GM18868 (cell line): ENCODE data around the gene SIN3B.
"Not testable (repeated sequence)": the region's sequence is repeated elsewhere in the genome, so short reads cannot be mapped to it uniquely, and the experiment has no call there.

Experiments used
- ATAC-seq: cut with Tn5 transposase; IDR thresholded peaks from one replicate; pipeline ENCODE4 v1.9.1; 2021; ENCODE audit warnings: mild to moderate bottlenecking, moderate library complexity; ENCODE audit not compliant: unreplicated experiment

The SIN3B gene

DNA sequence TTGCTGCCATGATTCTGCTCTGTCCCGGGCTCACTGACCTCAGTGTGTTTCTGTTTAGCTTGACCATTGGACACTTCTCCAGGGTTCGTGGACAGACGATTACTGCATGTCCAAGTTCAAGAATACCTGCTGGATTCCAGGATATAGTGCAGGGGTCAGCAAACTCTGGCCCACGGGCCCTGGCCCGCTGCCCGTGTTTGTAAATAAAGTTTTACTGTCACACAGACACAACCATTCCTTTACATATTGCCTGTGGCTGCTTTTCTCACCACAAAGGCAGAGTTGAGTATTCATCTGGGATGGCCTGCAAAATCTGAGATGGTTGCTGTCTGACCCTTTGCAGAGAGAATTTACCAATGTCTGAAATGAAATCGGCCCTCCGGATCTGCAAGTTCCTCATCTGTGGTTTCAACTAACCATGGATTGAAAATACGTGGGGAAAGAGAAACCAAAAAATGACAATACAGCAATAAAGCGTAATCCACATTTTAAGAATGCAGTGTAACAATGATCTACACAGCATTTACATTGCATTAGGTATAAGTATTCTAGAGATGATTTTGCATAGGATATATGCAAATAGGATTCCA, 33.7 kb downstream of the SIN3B start:
- ATAC-seq, result no peak

DNA sequence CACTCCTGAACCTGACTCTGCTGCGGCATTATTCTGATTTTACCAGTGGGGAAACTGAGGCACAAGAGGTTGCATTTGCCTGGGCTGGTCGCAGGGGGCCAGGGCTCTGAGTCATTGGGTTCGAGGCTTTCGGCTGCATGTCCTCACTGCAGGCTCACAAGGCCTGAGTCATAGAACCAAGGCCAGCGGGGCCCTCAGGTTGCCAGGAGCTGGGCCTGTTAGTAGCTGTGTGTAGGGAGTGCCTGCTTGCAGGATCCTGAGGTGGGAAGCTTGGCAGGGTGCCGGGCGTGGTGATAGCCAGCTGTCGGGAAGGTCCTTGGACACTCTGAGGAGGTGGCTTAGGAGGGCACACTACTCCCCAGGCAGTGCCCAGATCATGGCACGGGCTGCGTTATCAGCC, 38.0 kb downstream of the SIN3B start:
- ATAC-seq, result no peak

DNA sequence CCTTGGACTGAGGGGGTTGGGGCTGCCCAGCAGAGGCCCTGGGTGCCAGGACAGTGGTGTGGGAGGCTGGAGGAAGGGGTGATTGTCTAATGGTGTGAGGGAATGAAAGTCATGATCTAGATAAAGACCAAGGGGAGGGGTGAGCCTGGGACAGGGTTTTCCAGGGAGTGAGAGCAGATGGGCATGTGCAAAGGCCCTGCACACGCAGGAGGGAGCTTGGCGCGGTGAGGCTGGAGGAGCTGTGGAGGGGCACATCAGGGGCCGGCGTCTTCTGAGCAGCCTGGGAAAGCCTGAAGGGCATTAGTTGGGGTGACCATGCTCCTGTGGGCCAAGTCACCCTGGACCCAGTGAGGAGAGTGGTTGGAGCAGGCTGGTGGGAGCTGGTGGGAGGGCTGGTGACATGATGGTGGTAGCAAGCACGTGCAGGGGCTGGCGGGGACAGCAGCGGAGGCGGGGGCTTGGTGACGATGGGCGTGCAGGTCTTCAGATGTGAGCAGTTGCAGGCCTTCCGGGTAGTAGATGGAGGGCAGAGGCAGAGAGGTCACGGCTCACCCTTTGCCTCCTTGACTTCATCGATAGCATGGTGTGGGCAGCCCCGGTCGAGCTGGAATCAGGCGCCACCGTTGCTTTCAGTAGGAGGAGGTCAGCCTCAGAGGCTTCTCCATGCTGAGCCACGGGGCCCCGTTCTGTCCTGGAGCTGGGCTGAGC, 39.4 kb downstream of the SIN3B start:
- ATAC-seq, result no peak

DNA sequence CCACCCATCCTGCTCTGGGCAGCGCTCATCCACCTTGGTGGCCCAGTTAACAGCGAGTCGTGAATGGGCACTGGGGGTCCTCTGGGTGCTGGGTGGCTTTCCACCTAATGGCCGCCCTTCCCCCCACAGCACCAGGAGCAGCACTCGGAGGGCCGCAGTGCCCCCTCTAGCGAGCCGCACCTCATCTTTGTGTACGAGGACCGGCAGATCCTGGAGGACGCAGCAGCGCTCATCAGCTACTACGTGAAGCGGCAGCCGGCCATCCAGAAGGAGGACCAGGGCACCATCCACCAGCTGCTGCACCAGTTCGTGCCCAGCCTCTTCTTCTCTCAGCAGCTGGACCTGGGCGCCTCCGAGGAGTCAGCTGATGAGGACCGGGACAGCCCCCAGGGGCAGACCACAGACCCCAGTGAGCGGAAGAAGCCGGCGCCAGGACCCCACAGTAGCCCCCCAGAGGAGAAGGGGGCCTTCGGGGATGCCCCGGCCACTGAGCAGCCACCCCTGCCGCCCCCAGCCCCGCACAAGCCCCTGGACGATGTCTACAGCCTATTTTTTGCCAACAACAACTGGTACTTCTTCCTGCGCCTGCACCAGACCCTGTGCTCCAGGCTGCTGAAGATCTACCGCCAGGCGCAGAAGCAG, 40.3 kb downstream of the SIN3B start:
- ATAC-seq, result no peak

DNA sequence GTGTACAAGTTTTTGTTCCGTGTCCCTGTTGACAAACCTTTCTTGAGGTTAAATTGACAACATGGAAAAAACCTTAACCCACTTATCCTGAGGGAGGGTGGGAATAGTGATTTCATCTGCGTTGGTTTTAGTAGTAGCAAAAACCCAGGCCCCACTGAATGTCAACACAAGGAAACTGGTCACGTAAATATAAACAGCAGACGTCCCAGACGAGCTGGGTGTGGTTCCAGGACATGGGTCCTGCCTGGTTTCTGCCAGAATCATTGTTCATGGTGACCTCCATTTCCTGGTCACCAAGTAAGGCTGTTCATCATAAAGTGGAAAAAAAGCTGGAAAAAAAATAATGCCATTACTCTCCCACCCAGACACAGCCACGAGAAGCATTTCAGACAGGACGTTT, 42.7 kb downstream of the SIN3B start:
- no peak for ATAC-seq

DNA sequence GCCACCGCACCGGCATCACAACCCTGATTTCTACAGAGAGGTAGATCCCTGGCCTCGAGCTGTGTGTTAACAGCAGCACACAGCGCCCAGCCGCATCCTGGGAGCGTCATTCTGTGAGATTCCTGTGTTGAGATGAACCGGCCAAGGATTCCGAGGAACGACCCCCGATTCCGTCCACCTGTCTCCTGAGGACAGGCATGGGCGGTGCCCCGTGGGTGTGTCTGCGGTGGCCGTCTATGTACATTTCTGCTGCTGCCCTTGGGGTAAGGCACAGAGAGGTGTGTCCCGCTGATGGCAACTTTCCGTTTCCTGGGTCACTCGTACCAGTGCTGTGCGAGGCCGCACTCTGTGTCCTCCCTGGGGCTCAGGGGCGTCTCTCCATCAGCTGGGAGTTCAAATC, 43.5 kb downstream of the SIN3B start:
- ATAC-seq, result no peak

DNA sequence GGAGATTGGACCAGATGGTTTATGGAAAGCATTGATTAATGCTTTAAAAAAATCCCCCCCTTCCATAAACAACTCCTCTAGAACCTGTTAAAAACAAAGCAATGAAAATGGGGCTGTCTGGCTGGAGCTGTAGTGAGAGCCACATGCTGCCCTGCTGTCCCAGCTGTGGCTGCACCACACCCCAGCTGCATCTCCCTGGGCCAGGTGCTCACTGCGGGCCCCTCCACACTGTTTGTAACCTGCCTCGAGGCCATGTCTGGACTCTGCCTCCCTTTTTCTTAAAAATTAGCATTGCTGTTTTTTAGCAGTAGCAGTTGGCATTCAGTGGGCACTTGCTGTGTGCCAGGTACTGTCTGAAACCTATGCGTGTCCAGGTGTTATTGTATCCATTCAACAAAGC, 44.4 kb downstream of the SIN3B start:
- ATAC-seq, result no peak

DNA sequence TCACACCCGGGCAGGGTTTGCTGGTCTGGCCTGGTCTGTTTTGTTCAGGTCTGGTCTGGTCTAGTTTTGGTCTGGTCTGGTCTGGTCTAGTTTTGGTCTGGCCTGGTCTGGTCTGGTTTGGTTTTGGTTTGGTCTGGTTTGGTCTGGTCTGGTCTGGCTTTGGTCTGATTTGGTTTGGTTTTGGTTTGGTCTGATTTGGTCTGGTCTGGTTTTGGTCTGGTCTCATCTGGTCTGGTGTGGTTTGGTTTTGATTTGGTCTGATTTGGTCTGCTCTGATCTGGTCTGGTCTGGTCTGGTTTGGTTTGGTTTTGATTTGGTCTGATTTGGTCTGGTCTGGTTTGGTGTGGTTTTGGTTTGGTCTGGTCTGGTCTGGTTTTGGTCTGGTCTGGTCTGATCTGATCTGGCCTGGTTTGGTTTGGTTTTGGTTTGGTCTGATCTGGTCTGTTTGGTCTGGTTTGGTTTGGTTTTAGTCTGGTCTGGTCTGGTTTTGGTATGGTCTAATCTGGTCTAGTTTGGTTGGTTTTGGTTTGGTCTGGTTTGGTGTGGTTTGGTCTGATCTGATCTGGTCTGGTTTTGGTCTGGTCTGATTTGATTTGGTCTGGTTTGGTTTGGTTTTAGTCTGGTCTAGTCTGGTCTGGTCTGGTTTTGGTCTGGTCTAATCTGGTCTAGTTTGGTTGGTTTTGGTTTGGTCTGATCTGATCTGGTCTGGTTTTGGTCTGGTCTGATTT, 45.2 kb downstream of the SIN3B start:
- no peak for ATAC-seq

DNA sequence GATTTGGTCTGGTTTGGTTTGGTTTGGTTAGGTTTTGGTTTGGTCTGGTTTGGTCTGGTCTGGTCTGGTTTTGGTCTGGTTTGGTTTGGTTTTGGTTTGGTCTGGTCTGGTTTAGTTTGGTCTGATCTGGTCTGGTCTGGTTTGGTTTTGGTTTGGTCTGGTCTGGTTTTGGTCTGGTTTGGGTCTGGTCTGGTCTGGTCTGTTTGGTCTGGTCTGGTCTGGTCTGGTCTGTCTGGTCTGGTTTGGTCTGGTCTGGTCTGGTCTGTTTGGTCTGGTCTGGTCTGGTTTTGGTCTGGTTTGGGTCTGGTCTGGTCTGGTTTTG, 45.7 kb downstream of the SIN3B start:
- ATAC-seq, result not testable (repeated sequence)

DNA sequence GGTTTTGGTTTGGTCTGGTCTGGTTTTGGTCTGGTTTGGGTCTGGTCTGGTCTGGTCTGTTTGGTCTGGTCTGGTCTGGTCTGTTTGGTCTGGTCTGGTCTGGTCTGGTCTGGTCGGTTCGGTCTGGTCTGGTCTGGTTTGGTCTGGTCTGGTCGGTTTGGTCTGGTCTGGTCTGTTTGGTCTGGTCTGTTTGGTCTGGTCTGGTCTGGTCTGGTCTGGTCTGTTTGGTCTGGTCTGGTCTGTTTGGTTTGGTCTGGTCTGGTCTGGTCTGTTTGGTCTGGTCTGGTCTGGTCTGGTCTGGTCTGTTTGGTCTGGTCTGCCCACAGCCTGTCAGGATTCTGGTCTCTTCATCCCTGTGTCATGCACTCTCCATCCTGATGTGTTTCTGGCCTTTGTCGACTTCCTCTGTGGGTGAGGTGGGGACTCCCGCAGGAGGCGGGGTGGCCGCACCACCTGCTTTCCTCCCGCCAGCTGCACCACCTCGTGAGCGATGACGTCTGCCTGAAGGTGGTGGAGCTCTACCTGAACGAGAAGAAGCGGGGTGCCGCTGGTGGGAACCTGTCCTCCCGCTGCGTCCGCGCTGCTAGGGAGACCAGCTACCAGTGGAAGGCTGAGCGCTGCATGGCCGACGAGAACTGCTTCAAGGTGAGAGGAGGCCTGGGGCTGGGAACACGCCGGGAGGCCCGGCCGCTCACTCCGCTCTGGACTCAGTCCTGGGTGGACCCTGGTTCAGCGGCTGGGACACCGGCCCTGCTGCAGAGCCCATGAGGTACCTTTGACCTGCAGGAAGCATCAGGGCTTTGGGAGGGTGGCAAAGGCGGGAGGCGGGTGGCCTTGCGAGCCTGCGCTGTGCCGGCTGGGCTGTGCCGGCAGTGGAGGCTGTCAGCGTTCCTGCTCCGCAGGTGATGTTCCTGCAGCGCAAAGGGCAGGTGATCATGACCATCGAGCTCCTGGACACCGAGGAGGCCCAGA, 46.7 kb downstream of the SIN3B start:
- no peak for ATAC-seq

DNA sequence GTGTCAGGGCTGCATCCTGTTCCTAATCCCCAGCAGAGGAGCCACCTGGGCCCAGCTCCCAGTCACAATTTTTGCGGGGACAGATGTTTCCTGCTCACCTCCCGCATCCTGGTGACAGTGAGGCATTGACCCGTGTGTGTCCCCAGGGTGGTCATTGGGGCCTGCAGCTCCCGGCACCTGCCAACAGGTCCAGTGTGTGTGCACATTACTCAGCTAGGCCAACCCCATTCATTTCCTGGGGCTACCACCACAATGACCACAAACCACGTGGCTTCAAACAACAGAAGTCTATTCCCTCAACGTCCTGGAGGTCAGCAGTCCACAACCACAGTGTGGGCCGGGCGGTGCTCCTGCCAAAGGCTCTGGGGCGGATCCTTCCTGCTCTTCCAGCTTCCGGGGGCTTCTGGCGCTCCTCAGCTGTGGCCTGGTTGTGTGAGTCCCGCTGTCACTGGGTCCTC, 47.7 kb downstream of the SIN3B start:
- ATAC-seq, result no peak

DNA sequence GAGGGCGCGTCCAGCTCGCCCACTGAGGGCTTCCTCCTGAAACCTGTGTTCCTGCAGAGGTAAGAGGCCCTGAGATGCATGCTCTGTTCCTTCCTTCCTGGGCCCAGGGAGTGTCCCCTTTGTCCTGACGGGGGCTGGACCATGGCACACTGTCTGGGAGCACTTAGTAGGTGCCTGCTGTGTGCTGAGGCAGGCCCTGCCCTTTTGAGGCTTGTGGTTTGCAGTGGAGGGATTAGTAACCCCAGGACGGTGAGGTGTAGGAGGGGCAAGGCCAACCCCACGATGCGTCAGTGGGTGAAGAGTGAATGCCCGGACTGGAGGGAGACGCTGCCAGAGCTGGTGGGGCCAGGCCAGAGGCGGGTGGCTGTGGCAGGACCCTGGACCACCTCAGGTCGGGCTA, 48.4 kb downstream of the SIN3B start:
- ATAC-seq, result no peak

DNA sequence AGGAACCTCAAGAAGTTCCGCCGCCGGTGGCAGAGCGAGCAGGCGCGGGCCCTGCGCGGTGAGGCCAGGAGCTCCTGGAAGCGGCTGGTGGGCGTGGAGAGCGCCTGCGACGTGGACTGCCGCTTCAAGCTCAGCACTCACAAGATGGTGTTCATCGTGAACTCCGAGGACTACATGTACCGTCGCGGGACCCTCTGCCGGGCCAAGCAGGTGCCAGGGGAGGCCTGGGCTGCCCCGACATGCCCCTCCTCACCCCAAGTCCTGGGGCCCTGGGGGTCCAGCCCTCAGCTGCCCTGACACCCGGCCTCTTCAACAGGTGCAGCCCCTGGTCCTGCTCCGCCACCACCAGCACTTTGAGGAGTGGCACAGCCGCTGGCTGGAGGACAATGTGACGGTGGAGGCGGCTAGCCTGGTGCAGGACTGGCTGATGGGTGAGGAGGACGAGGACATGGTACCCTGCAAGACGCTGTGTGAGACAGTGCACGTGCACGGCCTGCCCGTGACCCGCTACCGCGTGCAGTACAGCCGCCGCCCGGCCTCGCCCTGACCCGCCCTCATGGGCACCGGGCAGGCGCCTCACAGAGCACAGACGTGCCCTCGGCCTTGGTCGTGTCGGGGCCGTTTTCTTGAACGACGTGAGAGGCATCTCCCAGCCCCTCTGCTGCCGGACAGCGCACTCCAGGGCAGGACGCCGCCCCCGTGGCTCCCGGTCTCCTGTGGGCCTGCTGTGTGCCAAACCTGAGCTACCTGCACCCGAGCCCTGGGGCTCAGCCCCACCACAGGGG, 49.2 kb downstream of the SIN3B start:
- no peak for ATAC-seq

DNA sequence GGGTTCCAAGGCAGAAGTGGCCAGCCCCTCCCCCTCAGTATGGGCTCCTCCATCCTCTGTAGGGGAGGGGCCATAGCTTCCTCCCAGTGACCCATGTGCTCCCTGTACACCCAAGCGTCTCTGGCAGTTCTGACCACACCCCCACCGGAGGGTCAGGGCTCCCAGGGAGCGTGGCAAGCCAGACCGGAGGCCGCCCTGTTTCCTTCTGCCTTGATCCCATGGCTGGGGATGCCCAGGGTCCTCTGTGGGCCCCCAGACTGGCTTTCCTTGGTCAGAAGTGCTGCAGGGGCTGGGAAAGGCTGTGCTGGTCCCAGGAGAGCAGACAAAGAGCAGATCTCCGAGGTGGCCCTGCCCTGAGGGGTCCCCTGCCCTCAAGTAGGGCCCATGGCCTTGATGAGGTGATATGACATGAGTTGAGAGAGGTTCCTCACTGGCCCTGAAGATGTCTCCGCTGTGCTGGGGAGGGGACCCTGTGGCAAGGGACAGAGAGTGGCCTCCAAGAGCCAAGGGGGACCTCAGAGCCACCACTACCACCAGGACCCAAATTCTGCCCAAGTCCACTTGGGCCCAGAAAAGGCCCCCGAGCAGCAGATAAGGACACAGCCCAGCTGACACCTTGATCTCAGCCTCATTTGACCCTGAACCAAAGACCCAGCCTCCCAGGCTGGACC, 51.8 kb downstream of the SIN3B start:
- ATAC-seq, result no peak

DNA sequence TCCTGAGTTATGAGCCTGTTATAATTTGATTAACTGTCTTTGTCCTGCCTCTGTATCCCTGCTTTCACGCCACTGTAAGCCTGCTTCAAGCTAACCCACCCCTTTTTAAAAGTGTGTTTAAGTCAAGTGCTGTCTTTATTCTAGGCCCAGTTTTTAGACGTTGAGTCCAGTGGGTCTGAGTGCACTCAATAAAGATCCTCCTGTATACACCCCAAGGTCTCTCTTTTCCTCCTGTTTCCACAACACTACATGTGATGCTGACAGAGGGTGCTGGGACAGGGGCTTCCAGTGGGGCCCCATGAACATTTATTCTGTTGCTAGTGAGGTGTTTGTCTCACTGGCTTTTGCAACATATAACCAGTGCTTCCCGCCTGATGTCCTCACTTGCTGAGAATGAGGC, 52.9 kb downstream of the SIN3B start:
- ATAC-seq, result no peak

DNA sequence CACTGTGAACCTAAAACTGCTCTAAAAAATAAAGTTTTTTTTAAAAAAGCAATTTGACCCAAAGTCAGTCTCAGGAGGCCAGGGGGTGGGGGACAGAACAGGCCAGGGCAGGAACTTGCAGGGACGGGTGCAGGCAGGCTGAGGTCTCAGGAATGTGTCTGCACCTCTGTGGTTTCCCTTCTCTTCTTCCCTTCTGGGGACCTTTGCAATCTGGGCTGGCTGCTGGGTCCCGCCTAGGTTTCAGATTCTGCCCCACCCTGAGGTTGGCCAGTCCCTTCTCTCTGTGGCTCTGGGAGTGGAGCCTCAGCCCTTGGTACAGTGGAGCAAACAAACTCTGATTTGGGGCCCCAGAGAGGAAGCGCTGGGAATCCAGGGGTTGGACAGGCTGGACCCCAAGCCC, 54.3 kb downstream of the SIN3B start:
- no peak for ATAC-seq

DNA sequence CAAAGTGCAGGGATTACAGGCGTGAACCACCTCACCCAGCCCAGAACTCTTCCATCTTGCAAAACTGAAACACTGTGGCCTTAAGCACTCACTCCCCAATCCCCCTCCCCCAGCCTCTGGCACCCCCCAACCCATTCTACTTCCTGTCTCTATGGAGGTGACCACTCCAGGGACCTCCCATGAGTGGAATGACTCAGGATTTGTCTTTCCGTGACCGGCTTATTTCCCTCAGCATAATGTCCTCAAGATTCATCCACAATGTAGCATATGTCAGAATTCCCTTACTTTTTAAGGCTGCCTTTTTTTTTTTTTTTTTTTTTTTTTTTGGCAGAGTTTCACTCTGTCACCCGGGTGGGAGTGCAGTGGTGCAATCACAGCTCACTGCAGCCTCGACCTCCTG, 56.0 kb downstream of the SIN3B start:
- no peak for ATAC-seq

DNA sequence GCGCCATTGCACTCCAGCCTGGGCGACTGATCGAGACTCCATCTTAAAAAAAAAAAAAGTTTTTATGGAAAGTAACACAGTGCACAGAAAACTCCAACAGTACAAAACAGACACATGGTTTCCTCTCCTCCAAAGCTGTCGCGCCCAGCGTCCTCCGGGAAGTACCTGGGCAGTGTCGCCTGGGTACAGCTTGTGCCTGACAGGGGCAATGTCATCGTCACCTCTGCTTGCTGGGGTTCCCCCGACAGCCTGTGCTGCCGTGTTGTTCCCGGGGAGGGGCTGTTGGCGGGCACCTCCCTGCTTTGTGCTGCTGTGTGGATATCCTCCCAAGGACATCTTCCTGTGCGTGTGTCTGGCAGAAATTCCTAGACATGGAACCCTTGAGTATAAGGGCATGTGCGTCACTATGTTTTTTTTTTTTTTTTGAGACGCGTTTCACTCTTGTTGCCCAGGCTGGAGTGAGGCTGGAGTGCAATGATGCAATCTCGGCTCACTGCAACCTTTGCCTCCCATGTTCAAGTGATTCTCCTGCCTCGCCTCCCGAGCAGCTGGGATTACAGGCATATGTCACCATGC, 57.2 kb downstream of the SIN3B start:
- no peak for ATAC-seq
